IMR-90 (cell line): ENCODE measurements around the gene WDR13. TPM values are rescaled to one million over a fixed set of nuclear protein-coding genes. Genes with fewer than 3 reads are reported as not detected.

Source experiments
- ATAC-seq: fragments of 200-7000 bp; cut with Tn5 transposase; 2 replicates; pipeline ENCODE4 v1.9.1; 2020; ENCODE audit warnings: low read depth, mild to moderate bottlenecking, moderate library complexity
- BruUV-seq: library from RNA; stranded (reverse); fragments of 400-500 nt; replicated peaks from 2 replicates; lab custom pipeline; 2021; lab: Mats Ljungman, UMichigan
- CTCF ChIA-PET: fragments of 300-600 bp; formaldehyde crosslinking; extraction: SDS; loops from one replicate; lab custom pipeline; 2021; ENCODE audit warnings: antibody characterized with exemption; lab: Yijun Ruan, JAX
- POLR2A ChIA-PET: fragments of 300-600 bp; sonication (Branson Sonifier 250); formaldehyde crosslinking; loops from one replicate; lab custom pipeline; 2022; ENCODE audit warnings: antibody characterized with exemption; ENCODE audit not compliant: unreplicated experiment; lab: Charles Lee
- DNase-seq: peaks from one replicate; pipeline ENCODE4 v3.0.0; 2013
- H2AFZ ChIP-seq: replicated peaks from 2 replicates; pipeline ENCODE3; 2013; ENCODE audit warnings: low read length, mild to moderate bottlenecking; ENCODE audit not compliant: poor library complexity
- H2AK5ac ChIP-seq: 2 replicates; pipeline ENCODE4 v1.6.1; 2013; ENCODE audit warnings: low read depth, low read length, inconsistent platforms
- H2AK9ac ChIP-seq: replicated peaks from 2 replicates; pipeline ENCODE3; 2013; ENCODE audit warnings: mild to moderate bottlenecking, low read depth, low read length, moderate library complexity; ENCODE audit not compliant: poor library complexity
- H2BK120ac ChIP-seq: 2 replicates; pipeline ENCODE4 v1.6.1; 2013; ENCODE audit warnings: low read depth, low read length, inconsistent platforms
- H2BK15ac ChIP-seq: 3 replicates; pipeline ENCODE4 v1.6.1; 2013; ENCODE audit warnings: low read depth, low read length, inconsistent platforms
- H2BK20ac ChIP-seq: 2 replicates; pipeline ENCODE4 v1.6.1; 2013; ENCODE audit warnings: low read depth, mild to moderate bottlenecking, inconsistent platforms, low read length, moderate library complexity
- H2BK5ac ChIP-seq: 2 replicates; pipeline ENCODE4 v1.6.1; 2013; ENCODE audit warnings: mild to moderate bottlenecking, low read depth, low read length, inconsistent platforms; ENCODE audit not compliant: poor library complexity, severe bottlenecking
- H3K14ac ChIP-seq: replicated peaks from 2 replicates; pipeline ENCODE4 v1.6.1; 2013; ENCODE audit warnings: low read depth, low read length, inconsistent platforms
- H3K18ac ChIP-seq: 2 replicates; pipeline ENCODE4 v1.6.1; 2013; ENCODE audit warnings: low read depth, low read length, control low read depth
- H3K23ac ChIP-seq: 2 replicates; pipeline ENCODE4 v1.6.1; 2013; ENCODE audit warnings: low read depth, low read length, inconsistent platforms
- H3K27ac ChIP-seq: 2 replicates; pipeline ENCODE4 v1.5.1; 2013; ENCODE audit warnings: mild to moderate bottlenecking, control low read depth, low read length; ENCODE audit not compliant: insufficient read depth
- H3K27me3 ChIP-seq: 2 replicates; pipeline ENCODE4 v1.6.1; 2013; ENCODE audit warnings: low read length; ENCODE audit not compliant: control insufficient read depth, insufficient read depth
- H3K36me3 ChIP-seq: 2 replicates; pipeline ENCODE4 v1.6.1; 2013; ENCODE audit warnings: low read length, mixed read lengths; ENCODE audit not compliant: control insufficient read depth, insufficient read depth
- H3K4ac ChIP-seq: 2 replicates; pipeline ENCODE4 v1.6.1; 2013; ENCODE audit warnings: low read depth, low read length, inconsistent platforms
- H3K4me1 ChIP-seq: 2 replicates; pipeline ENCODE4 v1.6.1; 2013; ENCODE audit warnings: low read length, mixed read lengths; ENCODE audit not compliant: control insufficient read depth, insufficient read depth
- H3K4me2 ChIP-seq: 2 replicates; pipeline ENCODE4 v1.6.1; 2013; ENCODE audit warnings: low read depth, mild to moderate bottlenecking, control low read depth, low read length, moderate library complexity
- H3K4me3 ChIP-seq: 2 replicates; pipeline ENCODE4 v1.5.1; 2013; ENCODE audit warnings: low read depth, mild to moderate bottlenecking, control low read depth, low read length, moderate library complexity; ENCODE audit not compliant: insufficient read depth
- H3K56ac ChIP-seq: 2 replicates; pipeline ENCODE4 v1.6.1; 2013; ENCODE audit warnings: low read length, inconsistent platforms; ENCODE audit not compliant: insufficient read depth; ENCODE audit errors: extremely low read depth
- H3K79me1 ChIP-seq, 2 experiments: 2 replicates each; pipeline ENCODE4 v1.6.1; 2013; ENCODE audit warnings: low read length in 2 of 2, inconsistent platforms in 1 of 2, low read depth in 1 of 2
- H3K9ac ChIP-seq: 2 replicates; pipeline ENCODE4 v1.6.1; 2013; ENCODE audit warnings: low read depth, low read length, control low read depth
- H3K9me1 ChIP-seq: 2 replicates; pipeline ENCODE4 v1.6.1; 2013; ENCODE audit warnings: low read length, inconsistent platforms; ENCODE audit not compliant: insufficient read depth
- H3K9me3 ChIP-seq: 2 replicates; pipeline ENCODE4 v1.6.1; 2013; ENCODE audit warnings: low read length; ENCODE audit not compliant: control insufficient read depth, insufficient read depth
- H4K20me1 ChIP-seq: 2 replicates; pipeline ENCODE4 v1.6.1; 2013; ENCODE audit warnings: low read length, inconsistent platforms; ENCODE audit not compliant: insufficient read depth
- H4K5ac ChIP-seq: 2 replicates; pipeline ENCODE4 v1.6.1; 2013; ENCODE audit warnings: mild to moderate bottlenecking, low read depth, low read length, control low read depth
- H4K8ac ChIP-seq, 2 experiments: 2 replicates each; pipeline ENCODE4 v1.6.1; 2013; ENCODE audit warnings: low read depth in 2 of 2, low read length in 2 of 2, control low read depth in 1 of 2, inconsistent platforms in 1 of 2
- H4K91ac ChIP-seq: 2 replicates; pipeline ENCODE4 v1.6.1; 2013; ENCODE audit warnings: low read depth, low read length, inconsistent platforms; ENCODE audit not compliant: insufficient read depth
- MAFK ChIP-seq: IDR thresholded peaks from 2 replicates; pipeline ENCODE4 v1.6.1; 2012; ENCODE audit warnings: low read depth, low read length, improper control_type of control experiment
- RAD21 ChIP-seq: IDR thresholded peaks from 2 replicates; pipeline ENCODE4 v1.6.1; 2012; ENCODE audit warnings: low read length, improper control_type of control experiment
- RCOR1 ChIP-seq: IDR thresholded peaks from 2 replicates; pipeline ENCODE4 v1.6.1; 2012; ENCODE audit warnings: mild to moderate bottlenecking, low read length, improper control_type of control experiment; ENCODE audit not compliant: insufficient replicate concordance
- RFX5 ChIP-seq: IDR thresholded peaks from 2 replicates; pipeline ENCODE4 v1.8.0; 2012; ENCODE audit warnings: low read depth, mild to moderate bottlenecking, low read length, moderate library complexity
- WGBS, 2 experiments: methylation state at CpG; one replicate each; pipeline versions ENCODE4 v1.1.5 to v1.1.7; 2013; ENCODE audit warnings: missing lambda C conversion rate in 2 of 2; ENCODE audit not compliant: insufficient read length in 1 of 2; ENCODE audit errors: extremely low coverage in 2 of 2; 5-methylcytosine and 5-hydroxymethylcytosine counted together
- dilution Hi-C: fragments of 300-500 bp; cut with HindIII; formaldehyde crosslinking; loops from one replicate; pipeline ENCODE4 v1.14.3; 2018; ENCODE audit warnings: low sequenced_read_pairs; ENCODE audit not compliant: unreplicated experiment
- in situ Hi-C: fragments of 300-500 bp; cut with MboI; formaldehyde crosslinking; loops from 3 replicates; pipeline ENCODE4 v1.14.3; 2019; ENCODE audit warnings: low sequenced_read_pairs, inconsistent platforms, mixed read lengths
- intact Hi-C: fragments of 100-400 bp; cut with micrococcal nuclease; formaldehyde crosslinking; loops from 2 replicates; pipeline ENCODE4 v1.10.0; 2022
- polyA plus RNA-seq, 3 experiments: library from polyadenylated mRNA; depleted of rRNA; stranded (reverse); fragments of >200 nt; gene quantifications; 2 replicates each; pipeline ENCODE4 v1.2.3, GENCODE V29; 2012; ENCODE audit warnings: low replicate concordance in 1 of 3
- total RNA-seq: library from RNA; depleted of rRNA; stranded (reverse); fragments of >200 nt; gene quantifications from 2 replicates; pipeline ENCODE4 v1.2.3, GENCODE V29; 2012

Gene WDR13
- total and polyA plus RNA-seq, 2 of the 4 experiments (the other 2 are of a cell fraction) = 62.7 to 153 TPM

GRCh38 chrX:48589482-48590162 lies 7.7 kb upstream of the WDR13 start:
- no peaks in the 10 kb centered on the region for H3K36me3 ChIP-seq
- no peak overlapping the region for H3K9ac ChIP-seq
- H3K56ac ChIP-seq = no peak overlapping the region
- peak overlapping the region; percentile 30 for H4K5ac ChIP-seq
- H2BK15ac ChIP-seq = peak overlapping the region; percentile 91; the same call in 1 of the 3 replicates
- peak overlapping the region; percentile 78 for H2AFZ ChIP-seq
- DNase-seq (no peak), ATAC-seq (no peak)
- peak overlapping the region; percentile 79; the same call in 1 of the 2 replicates for H4K91ac ChIP-seq
- H3K18ac ChIP-seq = no peak overlapping the region
- POLR2A ChIA-PET = no interaction called here
- 64% methylated on average over 3 of the region's 13 CpGs; no CpG with 5 or more reads in 1 of the 2 experiments for WGBS, 2 experiments
- no peaks in the 10 kb centered on the region for H3K9me3 ChIP-seq
- 0 out of 2 replicates have a peak overlapping the region, but pooled peaks have one; percentile 29 for H3K14ac ChIP-seq
- H3K9me1 ChIP-seq = peaks cover 14% of the 10 kb centered on the region; the same call in 1 of the 2 replicates
- H3K4ac ChIP-seq = peak overlapping the region; percentile 61; the same call in 1 of the 2 replicates
- H3K79me1 ChIP-seq = no peaks in the 10 kb centered on the region
- H3K4me2 ChIP-seq = no peak overlapping the region
- H2BK120ac ChIP-seq = peak overlapping the region; percentile 60; the same call in 1 of the 2 replicates
- dilution Hi-C loops (no loop called here), intact Hi-C loops (no loop called here), in situ Hi-C loops (no loop called here)
- peak overlapping the region; percentile 85 for H2AK5ac ChIP-seq
- BruUV-seq = no TSS peak
- H4K20me1 ChIP-seq = no peaks in the 10 kb centered on the region
- TF ChIP-seq RAD21 (no peak), RFX5 (no peak), RCOR1 (no peak), MAFK (no peak)
- no peak overlapping the region for H3K23ac ChIP-seq
- no peaks in the 10 kb centered on the region for H3K27me3 ChIP-seq
- H3K4me3 ChIP-seq = no peak overlapping the region
- CTCF ChIA-PET = no interaction called here
- no peak overlapping the region for H3K27ac ChIP-seq
- H4K8ac ChIP-seq = peak overlapping the region in 1 of 2 experiments; percentile 58; a peak in 2 of 4 replicates
- peak overlapping the region; percentile 9; the same call in 1 of the 2 replicates for H2BK20ac ChIP-seq
- peak overlapping the region; percentile 65 for H2AK9ac ChIP-seq
- no peak overlapping the region for H2BK5ac ChIP-seq
- peaks cover 7% of the 10 kb centered on the region; the same call in 1 of the 2 replicates for H3K4me1 ChIP-seq
